HUDEP-2 (cell line): ENCODE results near the gene XCL2.
"Not testable (repeated sequence)": the region's sequence is repeated elsewhere in the genome, so short reads cannot be mapped to it uniquely, and the experiment has no call there.

ENCODE experiments used
- DNase-seq, 76 experiments: peaks; one replicate each; lab custom pipeline; 2025; ENCODE audit not compliant: unreplicated experiment in 76 of 76; lab: John Stamatoyannopoulos, UW

Gene XCL2

GRCh38 chr1:168561989-168562388 is 18.2 kb upstream of the XCL2 start:
- no peak for DNase-seq

GRCh38 chr1:168560370-168560769 is 16.6 kb upstream of the XCL2 start:
- DNase-seq: no peak

- no peak for DNase-seq
Observed at GRCh38 chr1:168556647-168557046, 12.8 kb upstream of the XCL2 start.

- no peak for DNase-seq
Observed at GRCh38 chr1:168555508-168556046, 11.8 kb upstream of the XCL2 start.

- DNase-seq: no peak
Observed at GRCh38 chr1:168554603-168555483, 11.0 kb upstream of the XCL2 start.

GRCh38 chr1:168553680-168554553 is 10.1 kb upstream of the XCL2 start:
- DNase-seq: no peak

GRCh38 chr1:168552961-168553360 is 9.2 kb upstream of the XCL2 start:
- DNase-seq: no peak

- no peak for DNase-seq
Observed at GRCh38 chr1:168551688-168552087, 7.9 kb upstream of the XCL2 start.

GRCh38 chr1:168550971-168551370 is 7.2 kb upstream of the XCL2 start:
- no peak for DNase-seq

- DNase-seq: not testable (repeated sequence)
Observed at GRCh38 chr1:168546553-168546895, 2.7 kb upstream of the XCL2 start.

- peak in 14 of 76 experiments; percentile 0 to 45 (median 5) for DNase-seq
Observed at GRCh38 chr1:168545678-168546552, 2.1 kb upstream of the XCL2 start.

GRCh38 chr1:168542978-168543377 is 819 bp downstream of the XCL2 start:
- DNase-seq: not testable (repeated sequence)

GRCh38 chr1:168540798-168541197 is 3.0 kb downstream of the XCL2 start:
- not testable (repeated sequence) for DNase-seq

GRCh38 chr1:168535536-168535935 is 8.3 kb downstream of the XCL2 start:
- DNase-seq: no peak

GRCh38 chr1:168531615-168532345 is 12.0 kb downstream of the XCL2 start:
- no peak for DNase-seq

- DNase-seq: no peak
Observed at GRCh38 chr1:168529518-168529917, 14.3 kb downstream of the XCL2 start.

GRCh38 chr1:168521401-168522000 is 22.3 kb downstream of the XCL2 start:
- no peak for DNase-seq

GRCh38 chr1:168520832-168521231 is 23.0 kb downstream of the XCL2 start:
- DNase-seq: no peak

- DNase-seq: no peak
Observed at GRCh38 chr1:168520052-168520751, 23.6 kb downstream of the XCL2 start.
